AG09309 (cell line): ENCODE measurements around the gene PDLIM4.
A peak's percentile ranks its signal among the peaks of the same experiment; 100 is the strongest.

Experiments used
- DNase-seq: peaks from one replicate; pipeline ENCODE4 v3.0.0-alpha.2; 2010; ENCODE audit warnings: low read depth
- H3K4me3 ChIP-seq: 2 replicates; pipeline ENCODE4 v1.5.1; 2011; ENCODE audit warnings: mild to moderate bottlenecking, low read depth, low read length, moderate library complexity; ENCODE audit not compliant: control insufficient read depth
- TF ChIP-seq, protein P1 (sequence below): IDR thresholded peaks from 2 replicates; pipeline ENCODE4 v1.5.1; 2011; ENCODE audit warnings: mild to moderate bottlenecking, low read depth, low read length, inconsistent platforms; ENCODE audit not compliant: insufficient read depth, control insufficient read depth; ENCODE audit errors: missing control alignments

Gene PDLIM4, protein sequence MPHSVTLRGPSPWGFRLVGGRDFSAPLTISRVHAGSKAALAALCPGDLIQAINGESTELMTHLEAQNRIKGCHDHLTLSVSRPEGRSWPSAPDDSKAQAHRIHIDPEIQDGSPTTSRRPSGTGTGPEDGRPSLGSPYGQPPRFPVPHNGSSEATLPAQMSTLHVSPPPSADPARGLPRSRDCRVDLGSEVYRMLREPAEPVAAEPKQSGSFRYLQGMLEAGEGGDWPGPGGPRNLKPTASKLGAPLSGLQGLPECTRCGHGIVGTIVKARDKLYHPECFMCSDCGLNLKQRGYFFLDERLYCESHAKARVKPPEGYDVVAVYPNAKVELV

GRCh38 chr5:132257131-132258101 lies at the start of gene PDLIM4:
TSS of gene PDLIM4 (plus strand) at chr5:132257696. CDS start at chr5:132257735, 39 bp downstream.
- DNase-seq: no peak
- peak within 1 kb of the TSS; percentile 86 for H3K4me3 ChIP-seq
- TF ChIP-seq, protein P1, sequence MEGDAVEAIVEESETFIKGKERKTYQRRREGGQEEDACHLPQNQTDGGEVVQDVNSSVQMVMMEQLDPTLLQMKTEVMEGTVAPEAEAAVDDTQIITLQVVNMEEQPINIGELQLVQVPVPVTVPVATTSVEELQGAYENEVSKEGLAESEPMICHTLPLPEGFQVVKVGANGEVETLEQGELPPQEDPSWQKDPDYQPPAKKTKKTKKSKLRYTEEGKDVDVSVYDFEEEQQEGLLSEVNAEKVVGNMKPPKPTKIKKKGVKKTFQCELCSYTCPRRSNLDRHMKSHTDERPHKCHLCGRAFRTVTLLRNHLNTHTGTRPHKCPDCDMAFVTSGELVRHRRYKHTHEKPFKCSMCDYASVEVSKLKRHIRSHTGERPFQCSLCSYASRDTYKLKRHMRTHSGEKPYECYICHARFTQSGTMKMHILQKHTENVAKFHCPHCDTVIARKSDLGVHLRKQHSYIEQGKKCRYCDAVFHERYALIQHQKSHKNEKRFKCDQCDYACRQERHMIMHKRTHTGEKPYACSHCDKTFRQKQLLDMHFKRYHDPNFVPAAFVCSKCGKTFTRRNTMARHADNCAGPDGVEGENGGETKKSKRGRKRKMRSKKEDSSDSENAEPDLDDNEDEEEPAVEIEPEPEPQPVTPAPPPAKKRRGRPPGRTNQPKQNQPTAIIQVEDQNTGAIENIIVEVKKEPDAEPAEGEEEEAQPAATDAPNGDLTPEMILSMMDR: no peak

GRCh38 chr5:132207778-132208177 lies 49.7 kb upstream of the PDLIM4 start:
- no peak for DNase-seq
- H3K4me3 ChIP-seq: no peak overlapping the region
- TF ChIP-seq, protein P1: no peak

DNA sequence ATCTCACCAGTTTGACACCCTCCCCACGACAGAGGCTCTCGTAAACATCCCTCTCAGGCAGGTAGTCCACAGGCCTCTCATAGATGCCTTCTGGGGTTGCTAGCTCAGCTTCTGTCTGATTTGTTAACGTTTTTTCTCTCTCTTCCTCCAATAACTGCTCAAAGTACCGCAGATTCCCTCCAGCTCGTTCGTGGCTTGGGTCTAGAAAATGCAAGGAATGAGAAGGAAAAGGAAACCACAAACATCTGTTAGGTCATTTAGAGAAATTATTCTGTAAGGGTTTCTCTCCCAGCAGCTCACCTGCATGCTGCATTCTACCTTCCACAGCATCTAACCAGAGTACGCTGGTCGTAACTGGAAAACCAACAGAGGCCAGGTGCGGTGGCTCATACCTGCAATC lies 48.4 kb upstream of the PDLIM4 start:
- H3K4me3 ChIP-seq: no peak overlapping the region
- TF ChIP-seq, protein P1: no peak
- DNase-seq: no peak

DNA sequence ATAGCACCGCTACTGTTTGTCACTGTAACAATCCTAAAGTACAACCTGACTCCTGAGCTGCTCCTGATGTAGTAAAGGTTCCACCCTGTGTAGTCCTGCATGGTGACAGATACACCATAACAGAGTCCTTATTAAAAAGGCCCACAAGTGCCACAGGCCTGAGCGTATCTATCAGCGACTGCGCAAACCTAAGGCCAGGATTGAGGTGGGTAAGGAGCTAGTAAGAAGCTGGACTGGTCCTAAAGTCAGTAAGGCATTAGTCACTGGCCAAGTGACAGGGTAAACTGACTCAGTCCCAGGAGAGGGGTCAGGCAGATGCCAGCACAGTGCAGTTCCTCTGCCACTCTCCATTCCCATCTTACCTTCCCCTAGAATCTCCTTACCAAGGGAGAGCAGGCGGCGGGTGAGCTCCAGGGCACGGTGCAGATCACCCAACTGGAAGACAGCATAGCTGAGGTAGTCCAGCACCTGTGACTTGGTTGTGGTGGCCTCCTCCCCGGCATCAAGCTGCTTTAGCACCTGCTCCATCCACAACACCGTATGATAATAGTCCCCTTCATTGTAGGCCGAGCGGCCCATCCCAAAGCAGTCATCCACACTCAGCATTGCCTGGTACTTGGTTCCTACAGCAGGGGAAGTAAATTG lies 47.5 kb upstream of the PDLIM4 start:
- DNase-seq: no peak
- TF ChIP-seq, protein P1: no peak
- H3K4me3 ChIP-seq: no peak overlapping the region

DNA sequence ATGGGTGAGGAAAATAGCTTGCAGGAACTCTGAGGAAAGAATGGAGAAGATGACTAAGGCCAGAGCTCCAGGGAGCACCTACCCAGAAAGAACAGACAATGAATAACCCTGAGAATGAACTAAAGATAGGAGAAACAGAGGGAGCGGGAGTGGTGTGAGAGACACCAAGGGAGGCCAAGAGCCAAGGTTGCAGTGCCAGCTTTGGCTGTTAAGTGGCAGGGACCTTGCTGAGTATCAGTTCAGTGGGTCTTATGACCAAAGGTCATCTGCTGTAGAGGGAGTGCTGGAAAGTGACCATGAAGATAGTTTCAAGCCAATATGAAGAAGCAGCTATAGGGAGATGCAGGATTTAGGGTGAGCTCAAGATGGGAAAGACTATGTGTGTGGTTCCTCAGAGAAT lies 46.6 kb upstream of the PDLIM4 start:
- no peak overlapping the region for H3K4me3 ChIP-seq
- no peak for DNase-seq
- TF ChIP-seq, protein P1: no peak

DNA sequence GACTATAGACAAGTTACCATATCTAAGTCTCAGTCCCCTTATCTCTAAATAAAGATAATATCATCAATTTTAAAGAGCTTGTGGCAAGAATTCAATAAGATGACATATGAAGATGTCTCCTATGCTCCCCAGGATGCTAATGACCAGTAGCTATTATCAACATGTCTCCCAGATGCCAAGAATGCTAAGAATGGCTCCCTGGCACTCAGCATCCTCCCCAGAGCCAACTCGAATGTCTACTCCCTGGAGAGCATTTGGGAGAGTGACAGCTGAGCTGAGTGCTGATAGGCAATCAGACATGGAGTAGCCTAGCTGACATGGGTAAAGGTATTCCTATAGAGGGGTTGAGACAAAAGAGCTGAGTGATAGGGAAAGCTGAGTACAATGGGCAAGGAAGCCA lies 45.7 kb upstream of the PDLIM4 start:
- no peak overlapping the region for H3K4me3 ChIP-seq
- TF ChIP-seq, protein P1: no peak
- DNase-seq: no peak
